GM12875 (cell line): ENCODE data around the gene SRR.
A peak's percentile ranks its signal among the peaks of the same experiment; 100 is the strongest.

Experiments
- H3K4me3 ChIP-seq: one replicate; pipeline ENCODE4 v1.5.1; 2011; ENCODE audit warnings: low read depth, low read length, control low read depth
- CTCF ChIP-seq: IDR thresholded peaks from 2 replicates; pipeline ENCODE4 v1.5.1; 2011; ENCODE audit warnings: low read depth, mild to moderate bottlenecking, control low read depth, inconsistent platforms, low read length, moderate library complexity, borderline replicate concordance; ENCODE audit not compliant: insufficient read depth

The SRR gene

GRCh38 chr17:2335726-2336214 lies 32.0 kb downstream of the SRR start:
- TF ChIP-seq CTCF, result no peak
- H3K4me3 ChIP-seq, result peak overlapping the region; percentile 92

- peak; percentile 26; the same call in 1 of the 2 replicates for TF ChIP-seq CTCF
- H3K4me3 ChIP-seq, result peak within 1 kb of the TSS; percentile 92
Observed at GRCh38 chr17:2336215-2336851, 32.6 kb downstream of the SRR start, which contains the start of gene TSR1. Gene TSR1, minus strand, starts transcription at chr17:2336457. Its CDS starts 30 bp downstream, at chr17:2336427.

GRCh38 chr17:2336852-2337543 lies 33.2 kb downstream of the SRR start, which contains the start of gene SGSM2:
Gene SGSM2, plus strand, starts transcription at chr17:2337501. Its CDS starts 188 bp downstream, at chr17:2337689.
- peak within 1 kb of the TSS; percentile 92 for H3K4me3 ChIP-seq
- no peak for TF ChIP-seq CTCF

- no peak for TF ChIP-seq CTCF
- H3K4me3 ChIP-seq, result peak overlapping the region; percentile 92
Observed at GRCh38 chr17:2337544-2338314, 34.0 kb downstream of the SRR start.

GRCh38 chr17:2338315-2338657 lies 34.5 kb downstream of the SRR start:
- no peak for TF ChIP-seq CTCF
- peak overlapping the region; percentile 92 for H3K4me3 ChIP-seq

GRCh38 chr17:2343421-2343820 lies 39.7 kb downstream of the SRR start:
- no peak for TF ChIP-seq CTCF

More at GRCh38 chr17:2343421-2343820, 39.7 kb downstream of the SRR start:
- H3K4me3 ChIP-seq, result no peak overlapping the region
